Epidermal melanocyte (primary cell): ENCODE measurements around the gene GHRHR.
A peak's percentile ranks its signal among the peaks of the same experiment; 100 is the strongest.

ENCODE experiments used
- DNase-seq: peaks from one replicate; pipeline ENCODE4 v3.0.0; 2011; ENCODE audit warnings: low spot score; ENCODE audit not compliant: insufficient read length

The GHRHR gene

DNA sequence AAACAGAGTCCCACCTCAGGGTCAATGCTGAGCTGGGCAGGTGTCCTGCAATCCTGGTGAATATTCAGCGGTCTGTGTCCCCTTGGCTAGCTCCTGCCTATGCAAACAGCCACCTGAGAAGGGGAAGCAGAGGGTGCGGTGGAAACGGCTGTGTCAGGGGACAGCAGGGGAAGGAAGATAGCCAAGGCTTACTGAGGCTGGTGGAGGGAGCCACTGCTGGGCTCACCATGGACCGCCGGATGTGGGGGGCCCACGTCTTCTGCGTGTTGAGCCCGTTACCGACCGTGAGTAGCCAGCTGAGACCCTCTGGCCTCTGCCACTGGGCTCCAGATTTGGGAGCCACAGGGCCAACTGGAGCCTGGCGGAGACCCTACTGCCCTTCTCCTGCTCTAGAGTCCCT lies at the start of gene GHRHR:
TSS of gene GHRHR (plus strand) at position 112 of the 400 bp plus-strand sequence. CDS start at position 228, 116 bp downstream.
- DNase-seq = no peak

DNA sequence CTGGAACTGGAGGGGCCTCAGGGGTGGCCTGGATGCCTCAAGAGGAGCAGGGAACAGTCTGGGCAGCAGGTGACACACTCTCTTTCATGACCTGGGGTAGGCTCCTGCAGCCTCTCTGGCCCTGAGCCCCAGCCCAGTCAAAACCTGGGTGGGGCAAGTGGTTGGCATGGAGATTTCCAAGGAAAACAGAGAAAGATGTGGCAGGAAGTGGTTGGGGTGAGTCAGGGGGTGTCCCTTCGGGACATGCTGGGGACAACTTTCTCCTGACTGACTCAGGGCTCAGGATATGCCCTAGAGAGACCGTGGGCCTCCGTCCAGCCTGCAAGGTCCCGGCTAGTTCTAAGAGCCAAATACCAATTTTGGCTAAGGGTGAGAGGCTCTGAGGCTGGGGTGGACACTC lies 49.2 kb upstream of the GHRHR start:
- peak; percentile 40 for DNase-seq

DNA sequence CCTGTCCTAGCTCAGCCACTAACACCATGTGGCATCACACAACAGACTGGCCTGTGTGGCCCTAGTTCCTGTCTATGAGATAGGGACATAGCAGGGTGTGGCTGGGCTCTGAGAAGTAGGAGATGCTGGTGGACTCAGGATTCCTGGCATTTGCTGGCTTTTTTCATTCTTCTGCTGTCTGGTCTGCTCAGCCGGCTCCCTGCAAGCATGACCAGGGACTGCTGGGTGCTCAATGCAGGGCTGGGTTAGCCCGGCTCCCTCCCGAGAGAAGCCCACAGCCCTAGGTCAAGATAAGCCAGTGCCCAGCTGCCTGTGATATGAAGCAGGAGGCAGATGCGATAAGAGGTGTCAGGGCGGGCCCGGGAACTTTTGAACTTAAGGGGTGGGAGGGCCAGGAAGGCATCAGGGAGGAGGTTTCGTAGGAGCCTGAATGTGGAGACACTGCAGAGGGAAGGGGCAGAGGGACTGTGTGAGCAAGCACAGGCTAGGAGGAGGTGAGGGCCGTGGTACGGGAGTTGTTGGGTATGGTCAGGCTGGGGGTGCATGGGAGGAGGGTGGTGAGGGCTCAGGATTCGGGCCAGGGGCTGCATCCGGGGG lies 48.6 kb upstream of the GHRHR start:
- DNase-seq = no peak

DNA sequence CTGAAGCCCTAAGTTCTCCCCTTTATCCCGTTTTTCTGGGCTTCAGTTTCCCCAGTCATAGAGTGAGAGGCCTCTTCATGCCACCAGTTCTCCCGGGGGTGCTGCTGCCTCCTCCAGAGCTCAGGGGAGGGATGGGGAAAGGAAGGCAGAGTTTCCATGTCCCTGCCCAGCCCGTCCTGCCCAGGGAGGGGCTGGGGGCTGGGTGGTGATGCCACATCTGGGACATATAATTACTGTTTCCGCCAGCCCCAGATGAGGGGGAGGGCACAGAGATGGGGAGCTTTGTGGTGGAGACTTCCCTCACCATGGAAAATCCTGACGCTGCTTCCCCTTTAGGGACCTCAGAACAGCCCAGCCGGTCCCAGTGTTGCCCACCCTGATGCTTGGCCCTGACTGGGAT lies 48.0 kb upstream of the GHRHR start:
- no peak for DNase-seq

DNA sequence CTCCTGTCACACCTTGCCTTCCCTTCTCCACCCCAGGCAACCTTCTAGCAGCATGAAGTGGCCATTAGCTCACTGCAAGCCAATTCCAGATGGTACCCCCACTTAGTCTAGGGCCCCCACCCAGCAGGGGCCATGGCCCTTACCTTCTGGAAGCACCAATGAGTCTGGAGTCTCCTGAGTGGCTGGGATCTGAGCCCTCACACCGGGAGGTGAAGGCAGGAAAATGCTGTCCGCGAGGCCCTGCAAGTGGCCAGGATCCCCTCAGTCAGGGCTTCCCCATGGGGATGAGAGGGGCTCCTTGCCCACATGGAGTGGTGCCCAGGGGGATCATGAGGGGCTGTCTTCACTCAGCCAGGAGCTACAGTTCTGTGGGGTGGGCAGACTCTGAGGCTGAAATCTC lies 47.5 kb upstream of the GHRHR start:
- DNase-seq = no peak

DNA sequence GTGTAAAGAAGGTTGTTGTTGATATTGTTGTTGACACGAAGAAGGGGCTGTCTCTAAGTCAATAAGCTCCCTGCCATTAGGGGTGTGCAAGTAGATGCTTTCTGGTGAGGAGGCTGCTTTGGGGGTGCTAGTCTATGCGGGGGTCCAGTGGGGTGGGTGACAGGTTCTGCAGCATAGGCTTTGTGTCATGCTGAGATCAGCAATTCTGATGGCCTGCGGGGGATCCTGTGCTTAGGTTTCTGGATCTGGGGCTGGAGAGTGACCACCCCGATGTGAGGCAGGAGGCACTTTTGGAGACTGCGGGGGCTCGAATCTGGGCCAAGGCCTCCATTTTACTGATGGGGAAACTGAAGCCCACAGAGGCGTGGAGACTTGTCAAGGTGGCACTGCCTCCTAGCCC lies 47.0 kb upstream of the GHRHR start:
- DNase-seq = no peak

DNA sequence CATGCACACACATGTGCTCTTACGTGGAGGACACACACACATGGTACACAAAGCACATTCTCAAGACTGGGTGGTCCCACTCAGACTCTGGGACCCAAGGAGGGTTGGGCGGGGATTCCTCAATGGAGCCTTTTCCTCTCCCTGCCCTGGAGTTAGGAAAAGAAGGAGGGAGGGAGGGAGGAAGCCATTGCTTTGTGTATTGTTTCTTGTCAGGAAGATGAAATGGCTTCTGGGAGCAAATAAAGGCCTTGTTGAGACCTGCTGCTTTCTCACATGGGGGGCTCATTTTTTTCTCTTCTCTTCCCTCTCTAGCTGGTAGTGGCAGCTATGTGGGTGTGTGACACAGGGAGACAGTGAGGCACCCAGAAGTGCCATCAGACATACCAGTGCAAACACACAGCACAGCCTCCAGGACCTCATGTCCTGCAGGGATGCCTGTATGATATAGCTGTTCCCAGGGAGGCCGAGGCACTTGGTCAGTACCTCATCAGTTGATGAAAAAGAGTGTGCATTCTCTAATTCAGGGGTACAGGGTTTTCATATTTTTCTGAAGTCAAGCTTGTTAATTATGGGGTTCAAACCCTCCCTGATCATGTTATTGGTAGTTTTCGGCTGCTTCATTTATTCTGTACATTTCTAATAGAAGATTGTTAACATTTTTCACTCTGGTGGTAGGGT lies 46.4 kb upstream of the GHRHR start:
- no peak for DNase-seq

DNA sequence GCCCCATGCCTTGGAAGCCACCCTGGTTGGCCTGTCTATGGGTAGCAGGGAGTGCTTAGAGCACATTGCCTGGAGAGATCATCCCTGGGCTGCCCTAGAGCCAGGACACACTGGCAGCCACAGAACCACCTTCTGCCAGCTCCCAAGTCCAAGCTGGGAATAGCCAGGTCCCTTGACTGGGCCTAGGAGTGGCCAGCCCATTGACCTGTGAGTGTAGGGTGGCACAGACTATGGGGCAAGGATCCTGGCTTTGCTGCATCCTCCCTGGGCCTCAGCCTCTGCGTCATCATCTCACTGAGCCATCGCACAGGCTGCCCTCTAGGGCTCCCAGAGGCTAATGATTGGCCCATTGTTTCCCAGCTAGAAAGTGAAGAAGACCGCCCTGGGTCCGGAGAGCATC lies 45.1 kb upstream of the GHRHR start:
- no peak for DNase-seq

DNA sequence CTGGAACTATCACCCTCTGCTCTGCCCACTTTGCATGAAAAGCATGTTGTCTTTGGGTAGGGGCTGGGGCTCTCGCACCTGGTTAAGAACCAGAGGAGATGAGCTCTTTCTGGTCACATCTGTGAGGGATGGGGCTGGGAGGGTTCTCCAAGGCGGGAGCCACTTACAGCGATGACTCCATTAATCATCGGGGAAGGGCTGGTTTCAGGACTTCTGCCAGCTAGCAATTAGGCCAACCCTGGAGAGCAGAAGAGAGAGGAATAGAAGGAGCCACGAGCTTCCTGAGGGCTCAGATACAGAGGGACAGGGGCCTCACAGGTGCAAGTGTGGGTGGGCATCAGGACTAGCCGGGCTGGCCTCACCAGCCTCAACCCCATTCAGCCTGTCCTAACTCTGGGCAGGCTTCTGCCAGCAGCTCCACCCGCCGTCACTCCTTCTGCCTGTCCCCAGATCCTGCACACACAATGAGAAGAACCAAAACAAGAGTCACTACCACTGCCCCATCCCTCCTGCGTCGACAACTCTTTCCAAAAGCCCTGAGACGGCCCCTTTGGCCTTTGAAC lies 43.7 kb upstream of the GHRHR start:
- no peak for DNase-seq

DNA sequence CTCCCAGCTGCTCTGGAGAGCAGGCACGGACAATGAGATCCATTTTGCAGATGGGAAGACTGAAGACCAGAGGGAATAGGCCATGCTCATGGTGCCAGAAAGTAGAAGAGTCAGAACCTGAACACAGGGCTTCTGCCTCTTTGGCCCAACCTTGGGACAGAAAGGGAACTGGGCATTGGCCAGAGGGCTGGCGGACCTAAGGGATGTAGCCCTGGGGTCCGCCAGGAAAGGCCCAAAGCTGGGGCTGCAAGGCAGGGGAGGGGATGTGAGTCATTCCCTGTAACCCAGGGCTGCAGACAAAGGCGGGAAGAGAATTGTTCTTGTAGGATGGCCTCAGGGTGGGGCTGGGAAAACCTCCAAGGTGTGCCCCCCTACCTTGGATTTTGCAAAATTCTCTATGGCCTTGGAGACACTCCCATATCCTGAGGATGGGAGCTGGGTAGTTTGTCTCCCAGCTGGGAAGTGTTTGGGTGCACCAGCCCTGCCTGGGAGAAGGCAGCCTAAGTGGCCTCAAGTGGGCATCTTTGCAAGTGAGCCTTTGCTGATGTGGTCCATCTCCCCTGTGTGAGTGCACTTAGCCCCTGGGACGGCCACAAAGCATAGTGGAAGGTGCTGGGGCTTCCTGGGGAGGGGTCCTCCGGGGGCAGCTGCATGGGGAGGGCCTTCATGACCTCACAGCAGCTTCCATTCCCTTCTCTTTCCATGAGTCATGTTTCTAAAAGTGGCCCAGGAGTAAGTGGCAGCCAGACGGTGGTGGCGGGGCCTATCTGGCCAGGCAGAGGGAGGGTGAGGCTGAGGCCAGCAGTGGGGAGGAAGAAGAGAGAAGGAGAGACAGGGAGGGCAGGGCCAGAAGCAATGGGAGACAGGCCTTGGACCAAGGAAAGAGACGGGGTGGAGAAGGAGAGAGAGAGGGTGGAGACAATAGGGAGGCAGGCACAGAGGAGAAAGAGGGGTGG lies 42.9 kb upstream of the GHRHR start:
- no peak for DNase-seq

DNA sequence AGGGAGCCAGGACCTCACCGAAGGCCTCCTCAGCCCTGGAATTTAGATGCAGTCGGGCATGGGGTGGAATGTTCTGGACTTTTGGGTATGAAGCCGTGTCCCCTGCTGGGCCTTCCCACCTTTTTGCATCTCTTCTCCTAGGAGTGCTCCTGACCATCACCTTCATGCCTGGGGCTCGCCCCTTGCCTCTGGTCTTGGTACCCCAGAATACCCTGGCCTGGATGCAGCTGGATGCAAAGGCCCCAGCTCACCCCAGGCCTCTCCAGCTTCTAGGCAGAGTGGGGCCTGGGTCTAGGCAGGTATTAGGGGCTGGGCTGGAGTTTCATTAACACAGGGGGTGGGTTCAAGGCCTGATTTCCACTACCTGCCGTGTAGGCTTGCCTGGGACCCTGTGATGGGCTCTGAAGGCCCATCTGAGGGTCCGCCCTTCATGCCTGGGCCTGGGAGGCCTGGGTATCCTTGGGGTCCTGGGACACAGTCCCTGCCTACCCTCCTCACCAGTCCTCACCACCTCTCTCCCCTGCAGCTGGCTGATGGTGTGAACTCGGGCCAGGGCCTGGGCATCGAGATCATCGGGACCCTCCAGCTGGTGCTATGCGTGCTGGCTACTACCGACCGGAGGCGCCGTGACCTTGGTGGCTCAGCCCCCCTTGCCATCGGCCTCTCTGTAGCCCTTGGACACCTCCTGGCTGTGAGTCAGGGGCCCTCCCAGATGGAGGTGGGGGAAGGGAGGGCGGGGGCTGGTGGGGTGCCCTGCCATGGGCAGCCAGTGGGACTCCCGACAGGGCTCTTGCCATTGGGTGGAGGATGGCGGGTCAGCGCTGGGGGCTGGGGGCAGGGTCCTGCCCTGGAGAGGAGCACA lies 42.0 kb upstream of the GHRHR start:
- no peak for DNase-seq

DNA sequence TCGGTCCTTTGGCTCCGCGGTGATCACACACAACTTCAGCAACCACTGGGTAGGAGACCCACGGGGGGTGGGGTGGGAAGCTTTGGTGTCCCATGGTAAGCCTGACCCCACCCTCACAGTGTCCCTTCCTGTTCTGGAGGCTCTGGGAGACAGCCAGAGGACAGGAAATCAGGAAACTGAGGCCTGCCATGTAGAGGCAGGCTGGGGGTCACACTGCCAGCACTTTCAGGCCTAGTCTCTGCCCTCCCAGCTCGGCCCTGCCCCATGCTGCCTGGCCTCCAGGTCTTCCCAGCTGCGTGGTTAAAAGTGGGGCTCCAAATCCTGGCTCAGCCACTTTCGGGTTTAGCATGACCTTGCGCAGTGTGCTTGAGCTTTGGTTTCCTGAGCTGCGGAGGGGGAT lies 41.2 kb upstream of the GHRHR start:
- DNase-seq = no peak

DNA sequence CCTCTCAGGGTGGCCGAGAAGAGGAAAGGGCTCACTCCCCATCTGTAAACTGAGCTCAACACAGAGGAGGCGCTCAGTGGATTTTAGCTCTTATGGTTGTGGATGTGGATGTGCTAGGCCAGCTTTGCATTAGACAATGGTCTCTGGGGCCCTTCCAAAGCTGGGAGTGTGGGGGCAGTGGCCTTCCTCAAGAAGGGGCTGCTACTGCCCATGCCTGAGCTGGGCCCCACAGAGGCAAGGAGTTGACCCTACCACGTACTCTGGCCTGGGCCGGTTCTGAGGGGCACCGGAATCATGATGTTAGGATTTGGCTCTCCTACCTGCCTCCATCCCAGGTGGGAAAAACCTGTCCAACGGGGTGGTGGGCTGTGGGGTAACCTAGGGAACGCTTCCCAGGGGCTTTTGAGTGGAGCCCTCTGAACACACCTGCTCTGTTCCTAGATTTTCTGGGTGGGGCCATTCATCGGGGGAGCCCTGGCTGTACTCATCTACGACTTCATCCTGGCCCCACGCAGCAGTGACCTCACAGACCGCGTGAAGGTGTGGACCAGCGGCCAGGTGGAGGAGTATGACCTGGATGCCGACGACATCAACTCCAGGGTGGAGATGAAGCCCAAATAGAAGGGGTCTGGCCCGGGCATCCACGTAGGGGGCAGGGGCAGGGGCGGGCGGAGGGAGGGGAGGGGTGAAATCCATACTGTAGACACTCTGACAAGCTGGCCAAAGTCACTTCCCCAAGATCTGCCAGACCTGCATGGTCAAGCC lies 40.6 kb upstream of the GHRHR start:
- no peak for DNase-seq

DNA sequence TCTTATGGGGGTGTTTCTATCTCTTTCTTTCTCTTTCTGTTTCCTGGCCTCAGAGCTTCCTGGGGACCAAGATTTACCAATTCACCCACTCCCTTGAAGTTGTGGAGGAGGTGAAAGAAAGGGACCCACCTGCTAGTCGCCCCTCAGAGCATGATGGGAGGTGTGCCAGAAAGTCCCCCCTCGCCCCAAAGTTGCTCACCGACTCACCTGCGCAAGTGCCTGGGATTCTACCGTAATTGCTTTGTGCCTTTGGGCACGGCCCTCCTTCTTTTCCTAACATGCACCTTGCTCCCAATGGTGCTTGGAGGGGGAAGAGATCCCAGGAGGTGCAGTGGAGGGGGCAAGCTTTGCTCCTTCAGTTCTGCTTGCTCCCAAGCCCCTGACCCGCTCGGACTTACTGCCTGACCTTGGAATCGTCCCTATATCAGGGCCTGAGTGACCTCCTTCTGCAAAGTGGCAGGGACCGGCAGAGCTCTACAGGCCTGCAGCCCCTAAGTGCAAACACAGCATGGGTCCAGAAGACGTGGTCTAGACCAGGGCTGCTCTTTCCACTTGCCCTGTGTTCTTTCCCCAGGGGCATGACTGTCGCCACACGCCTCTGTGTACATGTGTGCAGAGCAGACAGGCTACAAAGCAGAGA lies 39.9 kb upstream of the GHRHR start:
- DNase-seq = no peak

DNA sequence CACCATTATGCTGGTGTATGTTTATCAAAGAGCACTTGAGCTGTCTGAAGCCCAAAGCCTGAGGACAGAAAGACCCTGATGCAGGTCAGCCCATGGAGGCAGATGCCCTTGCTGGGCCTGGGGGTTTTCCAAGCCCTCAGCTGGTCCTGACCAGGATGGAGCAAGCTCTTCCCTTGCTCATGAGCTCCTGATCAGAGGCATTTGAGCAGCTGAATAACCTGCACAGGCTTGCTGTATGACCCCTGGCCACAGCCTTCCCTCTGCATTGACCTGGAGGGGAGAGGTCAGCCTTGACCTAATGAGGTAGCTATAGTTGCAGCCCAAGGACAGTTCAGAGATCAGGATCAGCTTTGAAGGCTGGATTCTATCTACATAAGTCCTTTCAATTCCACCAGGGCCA lies 39.1 kb upstream of the GHRHR start:
- DNase-seq = no peak

DNA sequence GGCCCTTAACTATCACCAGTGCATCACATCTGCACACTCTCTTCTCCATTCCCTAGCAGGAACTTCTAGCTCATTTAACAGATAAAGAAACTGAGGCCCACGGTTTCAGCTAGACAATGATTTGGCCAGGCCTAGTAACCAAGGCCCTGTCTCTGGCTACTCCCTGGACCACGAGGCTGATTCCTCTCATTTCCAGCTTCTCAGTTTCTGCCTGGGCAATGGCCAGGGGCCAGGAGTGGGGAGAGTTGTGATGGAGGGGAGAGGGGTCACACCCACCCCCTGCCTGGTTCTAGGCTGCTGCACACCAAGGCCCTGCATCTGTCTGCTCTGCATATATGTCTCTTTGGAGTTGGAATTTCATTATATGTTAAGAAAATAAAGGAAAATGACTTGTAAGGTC lies 38.6 kb upstream of the GHRHR start:
- no peak for DNase-seq

DNA sequence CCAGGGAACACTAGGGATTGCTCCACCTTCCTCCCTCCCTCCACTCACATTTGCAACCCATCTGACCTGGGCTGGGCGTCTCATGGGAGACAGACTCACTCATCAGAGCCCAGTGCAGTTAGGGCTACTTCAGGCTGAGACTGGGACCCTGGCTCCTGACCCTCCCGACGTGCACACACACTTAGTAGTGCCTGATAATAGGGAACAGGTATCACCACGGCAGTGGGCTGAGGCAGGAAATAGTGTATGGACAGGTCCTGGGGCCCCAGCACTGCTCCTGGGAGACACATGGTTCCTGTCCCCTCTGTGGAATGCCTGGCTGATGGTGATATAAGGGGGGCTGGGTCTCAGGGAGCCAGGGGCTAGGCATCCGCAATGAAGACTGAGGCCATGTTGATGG lies 37.8 kb upstream of the GHRHR start:
- DNase-seq = no peak

DNA sequence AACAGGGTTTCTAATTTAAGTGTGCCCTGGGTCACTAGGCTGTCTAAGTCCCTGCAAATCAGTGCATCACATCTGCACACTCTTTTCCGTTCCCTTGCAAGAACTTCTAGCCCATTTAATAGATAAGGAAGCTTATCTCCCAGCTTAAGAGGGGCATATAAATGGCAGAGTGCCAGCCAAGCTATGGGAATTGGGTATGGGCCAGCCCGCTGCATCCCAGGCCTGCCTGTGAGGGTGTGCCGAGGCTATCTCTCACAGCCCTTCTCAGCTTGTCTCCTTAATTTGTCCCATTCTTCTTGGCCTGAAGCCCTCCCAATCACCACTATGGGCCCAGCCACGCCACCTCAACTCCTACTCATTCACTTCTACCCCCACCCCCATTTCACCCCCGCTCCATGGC lies 37.4 kb upstream of the GHRHR start:
- DNase-seq = no peak

DNA sequence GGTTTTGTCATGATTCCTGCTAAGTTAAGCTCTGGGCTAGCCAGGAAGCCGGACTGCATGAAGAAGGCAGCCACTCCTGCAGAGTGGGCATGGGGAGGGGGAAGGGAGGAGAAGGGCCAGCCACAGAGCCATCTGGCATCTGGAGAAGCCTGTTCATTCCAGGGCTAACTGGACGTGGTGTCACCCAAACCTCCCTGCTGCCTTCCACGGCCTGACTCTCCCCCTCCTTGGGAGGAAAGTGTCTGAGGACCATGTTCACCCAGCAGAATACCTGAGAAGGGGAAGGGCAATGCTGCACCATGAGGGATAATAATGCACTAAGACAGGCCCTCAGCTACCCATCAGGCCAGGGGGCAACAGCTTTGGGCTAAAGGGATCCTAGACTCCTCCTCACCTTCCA lies 36.7 kb upstream of the GHRHR start:
- no peak for DNase-seq

DNA sequence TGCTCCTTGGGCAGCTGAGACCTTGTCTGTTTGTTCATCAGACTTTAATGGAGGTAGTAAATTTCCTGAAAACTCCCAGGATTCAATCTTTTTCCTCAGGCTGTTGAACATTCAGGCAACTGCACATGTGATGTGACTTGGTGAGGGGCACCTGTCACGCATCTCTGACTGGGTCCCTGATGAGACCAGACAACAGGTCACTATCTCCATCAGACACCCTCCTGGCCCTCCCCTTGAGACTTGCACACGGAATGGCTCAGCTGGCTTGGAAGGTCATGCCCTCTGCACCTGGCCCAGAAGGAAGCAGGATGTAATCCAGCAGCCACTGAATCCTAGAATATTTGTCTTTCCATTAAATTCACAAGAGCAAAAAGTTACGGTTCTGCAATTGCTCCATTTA lies 36.2 kb upstream of the GHRHR start:
- no peak for DNase-seq
